Endothelial cell of umbilical vein (primary cell): Measurements from ENCODE around the gene MATK. TPM values are rescaled to one million over a fixed set of nuclear protein-coding genes. Genes with fewer than 3 reads are reported as not detected.

Experiments used
- BruUV-seq: library from RNA; stranded (reverse); fragments of 400-500 nt; replicated peaks from 2 replicates; lab custom pipeline; 2021; lab: Mats Ljungman, UMichigan
- CTCF ChIA-PET: fragments of 300-600, 350-600 bp; sonication (Branson Sonifier 250); formaldehyde crosslinking; loops from one replicate; lab custom pipeline; 2021; ENCODE audit warnings: antibody characterized with exemption, inconsistent platforms; lab: Charles Lee
- POLR2A ChIA-PET: fragments of 300-600, 350-600 bp; sonication (Branson Sonifier 250); formaldehyde crosslinking; loops from one replicate; lab custom pipeline; 2021; ENCODE audit warnings: antibody characterized with exemption, inconsistent platforms; lab: Charles Lee
- DNase-seq: peaks from one replicate; pipeline ENCODE4 v3.0.0-alpha.2; 2011; ENCODE audit warnings: low read depth, low spot score
- FAIRE-seq: peaks from 2 replicates; lab custom pipeline; 2011; peaks lifted over from hg19 to GRCh38; lab: Jason Lieb, UNC
- H2AFZ ChIP-seq: 2 replicates; pipeline ENCODE4 v1.6.0; 2012; ENCODE audit warnings: low read depth, low read length, control low read depth, inconsistent platforms
- H3K27ac ChIP-seq: 2 replicates; pipeline ENCODE4 v1.5.1; 2011; ENCODE audit warnings: low read depth, mild to moderate bottlenecking, control low read depth, low read length, moderate library complexity; ENCODE audit not compliant: insufficient read depth
- H3K27me3 ChIP-seq, 2 experiments: 2 replicates each; pipeline versions ENCODE4 v1.6.0 to v1.6.1; 2011; ENCODE audit warnings: low read length in 2 of 2, mixed read lengths in 1 of 2; ENCODE audit not compliant: control insufficient read depth in 2 of 2, insufficient read depth in 2 of 2
- H3K36me3 ChIP-seq, 2 experiments: 2 replicates in 1 of 2; 3 replicates in 1 of 2; pipeline ENCODE4 v1.5.1; 2011; ENCODE audit warnings: low read length in 2 of 2, mild to moderate bottlenecking in 1 of 2, moderate library complexity in 1 of 2; ENCODE audit not compliant: control insufficient read depth in 2 of 2, insufficient read depth in 2 of 2; ENCODE audit errors: extremely low read depth in 1 of 2
- H3K4me1 ChIP-seq: 3 replicates; pipeline ENCODE4 v1.5.1; 2011; ENCODE audit warnings: mild to moderate bottlenecking, low read length; ENCODE audit not compliant: control insufficient read depth, insufficient read depth; ENCODE audit errors: extremely low read depth
- H3K4me2 ChIP-seq: 2 replicates; pipeline ENCODE4 v1.6.1; 2011; ENCODE audit warnings: low read length, control low read depth, mixed read lengths; ENCODE audit not compliant: insufficient read depth
- H3K4me3 ChIP-seq, 3 experiments: fragments of 200-600 bp in 1 of 3; sonication (generic), shearing (Covaris generic) in 1 of 3; replicated peaks in 1 of 3; 2 replicates each; pipeline ENCODE4 v1.5.1; 2011 to 2016; ENCODE audit warnings: control low read depth in 3 of 3, low read length in 3 of 3, mild to moderate bottlenecking in 2 of 3, inconsistent platforms in 1 of 3, low read depth in 1 of 3, moderate library complexity in 1 of 3; ENCODE audit not compliant: insufficient read depth in 1 of 3
- H3K79me2 ChIP-seq: 2 replicates; pipeline ENCODE4 v1.6.0; 2012; ENCODE audit warnings: low read length, inconsistent platforms; ENCODE audit not compliant: control insufficient read depth, insufficient read depth
- H3K9ac ChIP-seq: replicated peaks from 2 replicates; pipeline ENCODE3; 2011; ENCODE audit warnings: low read length, control low read depth; ENCODE audit not compliant: insufficient read depth; ENCODE audit errors: extremely low read depth
- H3K9me1 ChIP-seq: replicated peaks from 3 replicates; pipeline ENCODE4 v1.6.0; 2011; ENCODE audit warnings: mild to moderate bottlenecking, low read length; ENCODE audit not compliant: control insufficient read depth, insufficient read depth; ENCODE audit errors: extremely low read depth
- H3K9me3 ChIP-seq: replicated peaks from 2 replicates; pipeline ENCODE4 v1.5.1; 2012; ENCODE audit warnings: low read length, inconsistent platforms; ENCODE audit not compliant: control insufficient read depth, insufficient read depth
- H4K20me1 ChIP-seq: replicated peaks from 2 replicates; pipeline ENCODE3; 2011; ENCODE audit warnings: mild to moderate bottlenecking, low read length; ENCODE audit not compliant: control insufficient read depth, insufficient read depth; ENCODE audit errors: extremely low read depth
- EZH2 ChIP-seq: IDR thresholded peaks from 2 replicates; pipeline ENCODE4 v1.6.1; 2012; ENCODE audit warnings: borderline replicate concordance, low read depth, mild to moderate bottlenecking, moderate library complexity, low read length, inconsistent platforms; ENCODE audit not compliant: severe bottlenecking
- FOS ChIP-seq: IDR thresholded peaks from 2 replicates; pipeline ENCODE4 v1.6.1; 2011; ENCODE audit warnings: mild to moderate bottlenecking, low read length, moderate library complexity, borderline replicate concordance; ENCODE audit not compliant: insufficient read depth
- GATA2 ChIP-seq: IDR thresholded peaks from 2 replicates; pipeline ENCODE4 v1.7.0; 2011; ENCODE audit warnings: low read depth, mild to moderate bottlenecking, moderate library complexity, mixed read lengths, low read length; ENCODE audit not compliant: insufficient read length, insufficient read depth
- JUN ChIP-seq: IDR thresholded peaks from 2 replicates; pipeline ENCODE4 v1.6.1; 2011; ENCODE audit warnings: borderline replicate concordance, low read depth; ENCODE audit not compliant: insufficient read length, insufficient read depth
- MAX ChIP-seq: IDR thresholded peaks from 2 replicates; pipeline ENCODE4 v1.6.1; 2011; ENCODE audit not compliant: insufficient read depth, insufficient read length
- MYC ChIP-seq: IDR thresholded peaks from one replicate; pipeline ENCODE4 v1.6.1; 2011; ENCODE audit warnings: mild to moderate bottlenecking, low read depth, low read length
- POLR2A ChIP-seq: IDR thresholded peaks from 2 replicates; pipeline ENCODE4 v1.6.1; 2012; ENCODE audit warnings: low read depth, mild to moderate bottlenecking, control low read depth, low read length
- POLR2AphosphoS5 ChIP-seq: IDR thresholded peaks from 2 replicates; pipeline ENCODE4 v1.6.1; 2012; ENCODE audit warnings: low read depth, mild to moderate bottlenecking, control low read depth, low read length, moderate library complexity; ENCODE audit not compliant: insufficient read depth
- dilution Hi-C: fragments of 300-500 bp; cut with MboI; formaldehyde crosslinking; loops from one replicate; pipeline ENCODE4 v1.15.0; 2019; ENCODE audit warnings: low sequenced_read_pairs; ENCODE audit not compliant: extremely low pct_ligation_motif_present
- intact Hi-C: fragments of 100-400 bp; cut with micrococcal nuclease; formaldehyde crosslinking; loops from one replicate; pipeline ENCODE4 v1.10.0; 2022
- polyA plus RNA-seq, 4 experiments: library from polyadenylated mRNA; depleted of rRNA in 3 of 4; stranded (reverse) in 3 of 4; unstranded in 1 of 4; fragments of >200 nt; gene quantifications; 2 replicates each; pipeline versions ENCODE4 v1.2.1 to v1.2.3, GENCODE V29; 2011 to 2012; ENCODE audit warnings: missing spikeins in 1 of 4
- total RNA-seq: library from RNA; stranded (reverse); gene quantifications from 2 replicates; pipeline ENCODE4 v1.2.3, GENCODE V29; 2021
- TF ChIP-seq, protein P1 (sequence below), 2 donors: IDR thresholded peaks; 1 replicate in 1 of 2; 2 replicates in 1 of 2; pipeline ENCODE4 v1.5.1; 2011; ENCODE audit warnings: low read length in 2 of 2, mild to moderate bottlenecking in 2 of 2, moderate library complexity in 2 of 2, control low read depth in 1 of 2, inconsistent platforms in 1 of 2, low read depth in 1 of 2; ENCODE audit not compliant: insufficient read depth in 1 of 2; ENCODE audit errors: extremely low read depth in 1 of 2

Gene MATK
- total and polyA plus RNA-seq, 2 donors (not counting 3 experiments of a cell fraction or from before 2014, with no cell fraction given), result not detected

DNA sequence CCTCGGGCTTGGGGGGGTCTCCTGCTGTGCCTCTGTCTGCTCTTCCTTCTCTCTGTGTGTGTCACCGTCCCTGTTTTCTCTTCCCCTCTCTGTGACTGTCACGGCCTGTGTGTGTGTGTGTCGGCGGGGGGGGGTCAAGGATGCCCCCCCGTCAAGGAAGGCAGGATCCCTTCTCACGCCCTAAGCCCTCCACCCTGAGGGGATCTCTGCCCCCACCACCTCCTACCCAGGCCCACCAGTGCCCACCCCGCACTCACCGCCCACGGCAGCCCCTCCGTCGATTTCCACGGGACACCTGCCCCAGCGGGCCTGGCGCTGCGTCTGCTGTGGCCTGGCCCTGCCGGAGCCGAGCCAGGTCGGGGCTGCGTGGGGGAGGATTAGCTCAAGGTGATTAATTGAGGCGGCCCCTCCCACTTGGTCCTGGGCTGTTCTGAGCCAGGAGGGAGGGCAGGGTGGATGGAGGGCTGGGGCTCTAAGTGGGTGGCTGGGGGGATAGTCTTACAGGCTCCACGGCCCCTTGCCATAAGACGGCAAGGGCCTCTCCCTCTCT is 14.2 kb downstream of the MATK start, which contains the start of gene RAX2:
RAX2 (minus strand) TSS at position 323 of the 550 bp plus-strand sequence. CDS start 486 bp downstream, outside the sequence.
- Histone ChIP-seq H3K4me1 (peaks cover 6% of the 10 kb centered on the region), H3K27ac (no peak within 1 kb of the TSS), H2AFZ (no peak within 1 kb of the TSS), H3K27me3 (no peaks in the 10 kb centered on the region), H3K79me2 (no peaks in the 10 kb centered on the region), H3K36me3 (peaks cover 2% of the 10 kb centered on the region in 2 experiments), H4K20me1 (no peaks in the 10 kb centered on the region), H3K4me3 (no peak within 1 kb of the TSS), H3K9me3 (no peaks in the 10 kb centered on the region), H3K9me1 (no peaks in the 10 kb centered on the region), H3K9ac (no peak within 1 kb of the TSS), H3K4me2 (no peak within 1 kb of the TSS)
- no peak for FAIRE-seq
- intact Hi-C loops (no loop called here), dilution Hi-C loops (no loop called here)
- no peak for TF ChIP-seq EZH2
- no peak for TF ChIP-seq FOS
- no peak for TF ChIP-seq JUN
- TF ChIP-seq POLR2A, result no peak
- TF ChIP-seq MAX, result no peak
- TF ChIP-seq, protein P1, sequence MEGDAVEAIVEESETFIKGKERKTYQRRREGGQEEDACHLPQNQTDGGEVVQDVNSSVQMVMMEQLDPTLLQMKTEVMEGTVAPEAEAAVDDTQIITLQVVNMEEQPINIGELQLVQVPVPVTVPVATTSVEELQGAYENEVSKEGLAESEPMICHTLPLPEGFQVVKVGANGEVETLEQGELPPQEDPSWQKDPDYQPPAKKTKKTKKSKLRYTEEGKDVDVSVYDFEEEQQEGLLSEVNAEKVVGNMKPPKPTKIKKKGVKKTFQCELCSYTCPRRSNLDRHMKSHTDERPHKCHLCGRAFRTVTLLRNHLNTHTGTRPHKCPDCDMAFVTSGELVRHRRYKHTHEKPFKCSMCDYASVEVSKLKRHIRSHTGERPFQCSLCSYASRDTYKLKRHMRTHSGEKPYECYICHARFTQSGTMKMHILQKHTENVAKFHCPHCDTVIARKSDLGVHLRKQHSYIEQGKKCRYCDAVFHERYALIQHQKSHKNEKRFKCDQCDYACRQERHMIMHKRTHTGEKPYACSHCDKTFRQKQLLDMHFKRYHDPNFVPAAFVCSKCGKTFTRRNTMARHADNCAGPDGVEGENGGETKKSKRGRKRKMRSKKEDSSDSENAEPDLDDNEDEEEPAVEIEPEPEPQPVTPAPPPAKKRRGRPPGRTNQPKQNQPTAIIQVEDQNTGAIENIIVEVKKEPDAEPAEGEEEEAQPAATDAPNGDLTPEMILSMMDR (IDR thresholded peaks at IDR 0.05; ENCODE audit: extremely low read depth in 1 of 2, insufficient read depth in 1 of 2, low read depth in 1 of 2, low read length in 2 of 2), result no peak
- no peak for TF ChIP-seq GATA2
- TF ChIP-seq MYC, result no peak
- no peak for TF ChIP-seq POLR2AphosphoS5
- no TSS peak for BruUV-seq
- no peak for DNase-seq
- ChIA-PET POLR2A (no interaction called here), CTCF (interaction anchor here (0.5 kb wide), 1 partner anchor 216 kb away, joined by 4 read pairs; no protein-coding TSS in a partner anchor)
